A673 (cell line): ENCODE results near the gene SERP2. TPM values are rescaled to one million over a fixed set of nuclear protein-coding genes. Genes with fewer than 3 reads are reported as not detected.

ENCODE experiments used
- BruUV-seq: library from RNA; stranded (reverse); fragments of 400-500 nt; replicated peaks from 2 replicates; lab custom pipeline; 2021; lab: Mats Ljungman, UMichigan
- CTCF ChIA-PET: fragments of 300-600 bp; sonication (Branson Sonifier 250); formaldehyde crosslinking; loops from one replicate; lab custom pipeline; 2022; ENCODE audit warnings: antibody characterized with exemption; lab: Charles Lee
- POLR2A ChIA-PET: fragments of 300-600 bp; sonication (Branson Sonifier 250); formaldehyde crosslinking; loops from one replicate; lab custom pipeline; 2022; ENCODE audit warnings: antibody characterized with exemption; ENCODE audit not compliant: low non-redundant PET; lab: Charles Lee
- DNase-seq: peaks from one replicate; pipeline ENCODE4 v3.0.0-alpha.2; 2015; ENCODE audit warnings: low spot score
- H3K27ac ChIP-seq: fragments of 200-600 bp; sonication (generic); 2 replicates; pipeline ENCODE4 v1.5.1; 2016; ENCODE audit warnings: mixed run types, low read depth, mild to moderate bottlenecking, mixed read lengths, antibody characterized with exemption, low read length; ENCODE audit not compliant: poor library complexity, severe bottlenecking
- H3K27me3 ChIP-seq: fragments of 200-600 bp; sonication (generic); replicated peaks from 2 replicates; pipeline ENCODE4 v1.6.1; 2017; ENCODE audit warnings: mixed run types, low read depth, mild to moderate bottlenecking, mixed read lengths, antibody characterized with exemption, low read length; ENCODE audit not compliant: insufficient read depth, poor library complexity
- H3K36me3 ChIP-seq: fragments of 200-600 bp; sonication (generic); 2 replicates; pipeline ENCODE4 v1.6.1; 2016; ENCODE audit warnings: mixed run types, mild to moderate bottlenecking, mixed read lengths, antibody characterized with exemption, low read length; ENCODE audit not compliant: insufficient read depth, poor library complexity, severe bottlenecking
- H3K4me1 ChIP-seq: fragments of 200-600 bp; sonication (generic); 2 replicates; pipeline ENCODE4 v1.6.1; 2017; ENCODE audit warnings: mixed run types, mild to moderate bottlenecking, mixed read lengths, antibody characterized with exemption, low read length; ENCODE audit not compliant: insufficient read depth, poor library complexity, severe bottlenecking
- H3K4me3 ChIP-seq: fragments of 200-600 bp; sonication (generic); 2 replicates; pipeline ENCODE4 v1.5.1; 2016; ENCODE audit warnings: low read depth, mixed run types, mild to moderate bottlenecking, mixed read lengths, low read length; ENCODE audit not compliant: poor library complexity, severe bottlenecking
- H3K9me3 ChIP-seq: fragments of 200-600 bp; sonication (generic); 2 replicates; pipeline ENCODE4 v1.6.1; 2016; ENCODE audit warnings: mixed run types, low read depth, mild to moderate bottlenecking, mixed read lengths, antibody characterized with exemption, low read length; ENCODE audit not compliant: poor library complexity, severe bottlenecking
- CTCF ChIP-seq: fragments of 300-800, 200-600 bp; sonication (generic); conservative IDR thresholded peaks from 2 replicates; pipeline ENCODE4 v1.5.1; 2017; ENCODE audit warnings: low read depth, mild to moderate bottlenecking, antibody characterized with exemption, low read length, moderate library complexity, mixed read lengths
- EZH2 ChIP-seq: fragments of 200-600 bp; sonication (generic); IDR thresholded peaks from 2 replicates; pipeline ENCODE4 v1.6.1; 2017; ENCODE audit warnings: borderline replicate concordance, low read depth, mild to moderate bottlenecking, mixed read lengths, antibody characterized with exemption, low read length; ENCODE audit not compliant: poor library complexity, severe bottlenecking
- intact Hi-C: fragments of 100-400 bp; cut with micrococcal nuclease; formaldehyde crosslinking; loops from one replicate; pipeline ENCODE4 v1.10.0; 2022; ENCODE audit not compliant: unreplicated experiment
- total RNA-seq: library from RNA; stranded (reverse); gene quantifications from 2 replicates; pipeline ENCODE4 v1.2.3, GENCODE V29; 2021

Gene SERP2
- total RNA-seq, 1 experiment from 2014 or later = 0.69 TPM

GRCh38 chr13:44421853-44422525 lies 48.4 kb downstream of the SERP2 start:
- ChIA-PET CTCF (no interaction called here), POLR2A (no interaction called here)
- Histone ChIP-seq H3K36me3 (no peaks in the 10 kb centered on the region), H3K9me3 (no peaks in the 10 kb centered on the region), H3K4me3 (no peak overlapping the region), H3K27me3 (no peaks in the 10 kb centered on the region), H3K27ac (no peak overlapping the region), H3K4me1 (no peaks in the 10 kb centered on the region)
- TF ChIP-seq CTCF (no peak), EZH2 (no peak)
- DNase-seq = no peak
- intact Hi-C loops = no loop called here
- no TSS peak for BruUV-seq

GRCh38 chr13:44422755-44423643 lies 49.4 kb downstream of the SERP2 start:
- Histone ChIP-seq H3K4me1 (no peaks in the 10 kb centered on the region), H3K27me3 (no peaks in the 10 kb centered on the region), H3K9me3 (no peaks in the 10 kb centered on the region), H3K27ac (no peak overlapping the region), H3K36me3 (no peaks in the 10 kb centered on the region), H3K4me3 (no peak overlapping the region)
- CTCF ChIA-PET = no interaction called here
- TF ChIP-seq CTCF (no peak), EZH2 (no peak)
- POLR2A ChIA-PET = no interaction called here
- no TSS peak for BruUV-seq
- no peak for DNase-seq
- intact Hi-C loops = no loop called here

- Histone ChIP-seq H3K36me3 (no peaks in the 10 kb centered on the region), H3K9me3 (no peaks in the 10 kb centered on the region), H3K27me3 (no peaks in the 10 kb centered on the region), H3K27ac (no peak overlapping the region), H3K4me1 (no peaks in the 10 kb centered on the region), H3K4me3 (no peak overlapping the region)
- ChIA-PET CTCF (no interaction called here), POLR2A (no interaction called here)
- no TSS peak for BruUV-seq
- no peak for TF ChIP-seq CTCF
- no peak for TF ChIP-seq EZH2
- no peak for DNase-seq
- intact Hi-C loops = no loop called here
Measured at GRCh38 chr13:44423824-44424223, 50.2 kb downstream of the SERP2 start.
